ENCODE data around the gene JPH3. TPM values are rescaled to one million over a fixed set of nuclear protein-coding genes. Genes with fewer than 3 reads are reported as not detected.

The JPH3 gene
- total RNA-seq, 4 donors from 2014 or later: 0.72 to 4.4 (median 1.1) TPM

DNA sequence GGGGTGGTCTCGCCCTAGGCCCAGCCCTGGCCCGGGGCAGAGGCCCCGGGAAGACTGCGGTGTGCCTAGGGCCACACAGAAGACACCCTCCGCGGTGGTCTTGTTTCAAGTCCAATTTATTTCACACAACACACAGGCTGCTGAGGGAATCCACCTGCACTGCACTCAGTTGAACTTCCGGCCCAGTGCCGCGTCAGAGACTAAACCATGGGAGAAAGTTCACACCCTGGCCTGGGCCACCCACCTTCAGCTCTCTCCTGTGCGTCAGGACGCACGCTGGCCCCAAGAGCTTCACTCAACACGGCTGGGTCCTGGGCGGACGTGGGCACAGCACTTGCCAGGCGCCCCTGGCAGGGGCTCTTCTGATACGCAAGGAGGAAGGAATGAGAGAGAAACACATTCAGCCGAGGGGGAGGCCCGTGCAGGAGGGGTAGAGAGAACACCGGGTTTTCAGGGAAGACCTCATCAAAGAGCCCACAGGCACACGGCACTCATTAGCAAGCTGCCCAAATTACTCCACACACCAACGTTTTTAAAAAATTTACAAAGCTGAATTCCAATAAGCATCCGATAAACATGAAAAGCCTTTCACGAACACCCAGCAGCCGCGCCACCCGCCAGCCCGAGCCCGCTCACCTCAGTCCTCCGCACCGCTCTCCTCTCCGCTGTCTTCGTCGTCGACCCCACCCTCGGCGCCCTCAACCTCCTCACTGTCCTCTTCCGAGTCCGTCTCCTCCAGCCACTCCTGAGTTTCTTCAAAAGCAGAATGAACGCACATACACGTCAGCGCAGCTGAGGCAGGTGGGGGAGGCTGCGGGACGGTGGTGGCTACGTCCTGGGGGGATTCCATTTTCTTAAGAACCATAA lies 105.6 kb downstream of the JPH3 start:
- Histone ChIP-seq H3K4me1 (peaks cover 0 to 10% (median 0%) of the 10 kb centered on the region in 3 donors), H3K36me3 (peaks cover 0 to 87% of the 10 kb centered on the region in 2 donors), H3K4me3 (no peak overlapping the region), H3K27ac (no peak overlapping the region), H3K27me3 (no peaks in the 10 kb centered on the region), H3K9me3 (no peaks in the 10 kb centered on the region)
- 75 to 95% methylated on average over 10 to 26 of the region's 45 CpGs for WGBS, 2 donors (ENCODE audit: low coverage in 1 of 2)
- ATAC-seq: no peak
- no peak for TF ChIP-seq CTCF (IDR thresholded peaks at IDR 0.05)
- TF ChIP-seq EP300 (IDR thresholded peaks at IDR 0.05): no peak
- TF ChIP-seq POLR2AphosphoS5 (IDR thresholded peaks at IDR 0.05): no peak
- TF ChIP-seq POLR2A (IDR thresholded peaks at IDR 0.05): no peak

DNA sequence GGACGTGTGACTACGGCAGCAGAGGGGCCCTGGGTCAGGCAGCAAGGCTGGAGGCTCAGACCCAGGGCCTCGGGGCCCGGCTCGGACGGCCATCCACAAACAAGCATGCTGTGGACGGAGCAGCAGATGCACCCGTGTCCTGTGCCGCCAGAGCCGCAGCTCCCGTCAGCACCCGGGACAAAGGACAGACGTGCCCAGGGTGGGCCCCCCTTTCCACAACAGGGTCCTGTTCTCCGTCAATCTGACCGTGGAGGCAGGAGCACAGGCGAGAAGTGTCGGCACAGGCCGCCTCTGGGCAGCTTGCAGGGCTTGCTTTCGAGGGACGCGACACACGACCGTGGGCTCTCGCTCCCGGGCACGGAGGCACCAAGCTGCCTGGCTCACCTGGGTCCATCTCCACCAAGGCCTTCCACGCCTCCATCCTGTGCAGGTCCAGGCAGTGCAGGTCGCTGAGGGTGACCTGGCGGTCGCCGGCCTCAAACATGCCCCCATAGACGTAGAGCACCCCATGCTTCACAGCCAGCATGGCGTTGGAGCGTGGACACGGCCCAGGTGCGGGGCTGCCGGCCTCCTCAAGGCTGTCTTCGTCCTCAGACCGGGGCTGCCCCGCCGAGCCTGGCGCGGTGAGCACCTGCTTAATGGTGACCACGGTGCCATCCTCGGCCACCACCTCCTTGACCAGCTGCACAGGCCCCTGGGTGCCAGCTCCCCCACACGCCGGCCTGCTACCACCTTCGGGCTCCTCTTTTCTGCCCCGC lies 106.8 kb downstream of the JPH3 start:
- ATAC-seq: no peak
- Histone ChIP-seq H3K4me3 (no peak overlapping the region), H3K27ac (no peak overlapping the region), H3K36me3 (peaks cover 0 to 87% of the 10 kb centered on the region in 2 donors), H3K9me3 (no peaks in the 10 kb centered on the region), H3K27me3 (no peaks in the 10 kb centered on the region), H3K4me1 (peaks cover 0 to 10% (median 0%) of the 10 kb centered on the region in 3 donors)
- WGBS, 2 donors (ENCODE audit: low coverage in 1 of 2): 96% methylated on average over 5 of the region's 49 CpGs; no CpG with 5 or more reads in 1 of the 2 donors
- no peak for TF ChIP-seq CTCF (IDR thresholded peaks at IDR 0.05)
- no peak for TF ChIP-seq EP300 (IDR thresholded peaks at IDR 0.05)
- no peak for TF ChIP-seq POLR2AphosphoS5 (IDR thresholded peaks at IDR 0.05)
- TF ChIP-seq POLR2A (IDR thresholded peaks at IDR 0.05): no peak

DNA sequence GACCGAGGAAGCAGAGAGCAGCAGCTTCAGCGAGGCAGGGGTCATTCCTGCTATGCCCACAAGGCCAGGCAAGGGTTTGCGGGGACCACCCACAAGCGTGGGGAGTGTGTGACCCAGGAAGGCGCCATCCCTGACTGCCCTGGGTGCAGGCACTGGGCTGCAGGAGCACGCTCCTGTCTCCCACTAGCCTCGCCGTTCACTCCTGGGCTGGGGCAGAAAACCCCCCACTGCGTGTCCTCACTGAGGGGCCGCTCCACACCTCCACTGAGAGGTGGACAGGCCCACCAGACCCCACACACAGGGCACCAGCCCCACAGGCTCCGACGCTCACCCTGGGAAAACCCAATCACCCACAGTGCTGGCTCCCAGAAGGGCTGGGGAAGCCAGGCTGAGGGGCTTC lies 107.4 kb downstream of the JPH3 start:
- no peak overlapping the region for H3K27ac ChIP-seq
- no peaks in the 10 kb centered on the region for H3K27me3 ChIP-seq
- WGBS, 2 donors (ENCODE audit: low coverage in 1 of 2): 100% methylated on average over 2 of the region's 12 CpGs; no CpG with 5 or more reads in 1 of the 2 donors
- H3K9me3 ChIP-seq: no peaks in the 10 kb centered on the region
- no peak overlapping the region for H3K4me3 ChIP-seq
- TF ChIP-seq CTCF (IDR thresholded peaks at IDR 0.05) (no peak), EP300 (IDR thresholded peaks at IDR 0.05) (no peak), POLR2A (IDR thresholded peaks at IDR 0.05) (no peak)
- ATAC-seq: no peak
- peaks cover 0 to 89% of the 10 kb centered on the region in 2 donors for H3K36me3 ChIP-seq
- H3K4me1 ChIP-seq: peaks cover 0 to 10% (median 0%) of the 10 kb centered on the region in 3 donors

DNA sequence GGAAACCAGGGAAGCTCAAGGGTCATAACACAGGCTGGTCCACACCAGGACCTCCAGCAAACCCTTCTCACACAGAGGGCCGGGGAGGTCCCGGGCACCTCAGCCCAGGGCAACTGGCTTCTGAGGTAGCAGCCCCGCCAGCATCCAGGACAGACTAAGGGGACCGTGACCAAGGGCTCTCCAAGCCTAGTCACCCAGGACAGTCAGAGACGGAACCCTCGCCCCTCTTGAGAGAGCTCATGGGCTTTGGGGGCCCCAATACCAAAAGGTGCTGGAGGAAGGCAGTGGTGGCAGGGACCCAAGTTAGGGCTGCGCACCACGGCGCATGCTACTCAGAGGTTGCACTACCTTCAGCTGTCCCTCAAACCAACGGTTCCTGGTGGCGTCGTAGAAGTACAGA lies 108.6 kb downstream of the JPH3 start:
- Histone ChIP-seq H3K27me3 (no peaks in the 10 kb centered on the region), H3K9me3 (no peaks in the 10 kb centered on the region), H3K36me3 (peaks cover 0 to 92% of the 10 kb centered on the region in 2 donors), H3K4me1 (peaks cover 0 to 6% (median 0%) of the 10 kb centered on the region in 3 donors), H3K4me3 (no peak overlapping the region), H3K27ac (no peak overlapping the region)
- WGBS, 2 donors (ENCODE audit: low coverage in 1 of 2): 93% methylated on average over 3 of the region's 12 CpGs; no CpG with 5 or more reads in 1 of the 2 donors
- ATAC-seq: no peak
- TF ChIP-seq POLR2A (IDR thresholded peaks at IDR 0.05): no peak
- TF ChIP-seq POLR2AphosphoS5 (IDR thresholded peaks at IDR 0.05): no peak
- no peak for TF ChIP-seq CTCF (IDR thresholded peaks at IDR 0.05)
- TF ChIP-seq EP300 (IDR thresholded peaks at IDR 0.05): no peak

Measured in gastroesophageal sphincter (tissue), 4 donors.